Neuron (in vitro differentiated cells): ENCODE measurements around the gene TMEM95.
A peak's percentile ranks its signal among the peaks of the same experiment; 100 is the strongest.

Source experiments
- H2AFZ ChIP-seq: one replicate; pipeline ENCODE4 v1.6.1; 2013; ENCODE audit warnings: low read depth, mild to moderate bottlenecking, inconsistent platforms, low read length, moderate library complexity
- H3K27me3 ChIP-seq: one replicate; pipeline ENCODE4 v1.6.1; 2013; ENCODE audit warnings: low read length; ENCODE audit not compliant: insufficient read depth
- H3K36me3 ChIP-seq: one replicate; pipeline ENCODE4 v1.6.1; 2013; ENCODE audit warnings: low read length; ENCODE audit not compliant: insufficient read depth
- H3K4me1 ChIP-seq: one replicate; pipeline ENCODE4 v1.6.1; 2013; ENCODE audit warnings: low read length; ENCODE audit not compliant: insufficient read depth
- H3K4me3 ChIP-seq: 2 replicates; pipeline ENCODE4 v1.5.1; 2013; ENCODE audit warnings: mild to moderate bottlenecking, low read length, moderate library complexity
- H3K9me3 ChIP-seq: one replicate; pipeline ENCODE4 v1.6.1; 2013; ENCODE audit warnings: low read length

TMEM95 gene

GRCh38 chr17:7398612-7399011, 43.7 kb downstream of the TMEM95 start:
- Histone ChIP-seq H3K4me3 (no peak overlapping the region), H3K4me1 (peaks cover 20% of the 10 kb centered on the region), H2AFZ (no peak overlapping the region), H3K9me3 (no peaks in the 10 kb centered on the region), H3K27me3 (no peaks in the 10 kb centered on the region), H3K36me3 (no peaks in the 10 kb centered on the region)

DNA sequence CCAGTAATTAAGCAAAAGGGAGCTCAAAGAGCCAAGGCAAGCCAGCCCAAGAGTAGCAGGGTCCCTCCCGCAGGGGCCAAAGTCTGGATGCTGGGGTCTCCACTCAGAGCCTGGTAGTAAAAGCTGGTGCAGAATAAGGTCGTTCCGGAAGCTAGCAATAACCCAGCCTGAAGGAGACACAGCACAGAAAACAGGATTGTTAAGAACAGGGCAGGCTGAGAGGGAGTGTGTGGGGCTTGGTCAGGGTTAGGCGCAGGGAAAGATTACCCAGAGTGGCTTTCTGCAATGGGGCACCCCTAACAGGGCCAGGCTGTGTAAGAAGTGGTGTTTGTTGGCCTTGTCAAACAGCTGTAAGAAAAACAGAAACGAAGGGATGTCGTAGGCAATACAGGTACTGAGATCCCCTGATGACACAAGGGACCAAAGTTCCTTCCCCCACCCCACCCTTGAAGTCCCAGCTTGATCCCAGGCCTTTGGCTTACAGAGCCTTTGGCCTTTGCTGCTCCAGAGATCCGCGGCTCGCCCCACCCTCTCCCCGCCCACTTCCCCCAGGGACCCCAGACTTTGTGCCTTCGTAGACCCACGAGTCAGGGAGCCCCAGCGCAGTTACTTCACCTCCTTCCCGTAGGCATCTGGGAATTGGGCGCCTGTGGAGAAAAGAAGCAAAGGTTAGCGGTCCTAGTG, 48.2 kb downstream of the TMEM95 start:
- H3K4me3 ChIP-seq: peak overlapping the region; percentile 66
- peaks cover 27% of the 10 kb centered on the region for H3K4me1 ChIP-seq
- no peaks in the 10 kb centered on the region for H3K9me3 ChIP-seq
- H2AFZ ChIP-seq: no peak overlapping the region
- peaks cover under 1% of the 10 kb centered on the region for H3K36me3 ChIP-seq
- H3K27me3 ChIP-seq: no peaks in the 10 kb centered on the region

- no peaks in the 10 kb centered on the region for H3K27me3 ChIP-seq
- peaks cover 5% of the 10 kb centered on the region for H3K36me3 ChIP-seq
- H2AFZ ChIP-seq: no peak overlapping the region
- no peaks in the 10 kb centered on the region for H3K9me3 ChIP-seq
- H3K4me1 ChIP-seq: peaks cover 27% of the 10 kb centered on the region
- H3K4me3 ChIP-seq: peak overlapping the region; percentile 66
These were observed 48.7 kb downstream of the TMEM95 start for GRCh38 chr17:7403727-7403976.

GRCh38 chr17:7403977-7404736, 49.2 kb downstream of the TMEM95 start, which contains the start of gene TMEM256:
TSS of gene TMEM256 (minus strand) at chr17:7404097. CDS start at chr17:7404084, 13 bp downstream.
- H3K4me1 ChIP-seq: peaks cover 27% of the 10 kb centered on the region
- H3K27me3 ChIP-seq: no peaks in the 10 kb centered on the region
- H3K36me3 ChIP-seq: peaks cover 10% of the 10 kb centered on the region
- H3K9me3 ChIP-seq: no peaks in the 10 kb centered on the region
- no peak within 1 kb of the TSS for H2AFZ ChIP-seq
- peak within 1 kb of the TSS; percentile 66 for H3K4me3 ChIP-seq

DNA sequence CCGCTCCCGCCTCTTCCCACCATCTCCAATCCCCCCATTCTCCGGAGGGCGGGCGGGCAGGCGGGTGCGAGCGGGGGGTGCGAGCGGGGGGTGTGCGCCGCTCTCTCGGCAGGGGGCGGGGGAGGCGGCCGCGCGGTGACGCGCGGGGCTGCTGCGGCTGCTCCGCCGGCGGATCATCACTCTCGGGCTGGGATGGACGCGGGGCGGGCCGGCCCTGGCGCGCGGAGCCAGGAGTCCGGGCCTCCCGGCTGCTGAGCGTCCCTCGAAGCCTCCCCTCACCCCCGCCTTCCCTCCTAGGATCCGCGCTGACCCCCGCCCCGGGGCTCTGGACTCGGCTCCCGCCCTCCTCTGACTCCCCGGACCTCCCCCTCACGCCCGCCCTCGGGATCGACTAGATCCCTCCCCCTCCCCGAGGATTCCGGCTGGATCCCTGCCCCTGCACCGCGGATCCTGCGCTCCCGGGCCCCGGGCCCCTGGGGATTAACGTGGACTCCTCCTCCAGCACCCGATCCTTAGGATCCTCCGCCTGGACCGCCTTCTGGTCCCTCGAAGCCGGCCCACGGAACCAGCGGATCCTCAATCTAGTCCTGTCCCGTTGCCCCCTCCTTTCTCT, 49.9 kb downstream of the TMEM95 start:
- H3K36me3 ChIP-seq: peaks cover 17% of the 10 kb centered on the region

DNA sequence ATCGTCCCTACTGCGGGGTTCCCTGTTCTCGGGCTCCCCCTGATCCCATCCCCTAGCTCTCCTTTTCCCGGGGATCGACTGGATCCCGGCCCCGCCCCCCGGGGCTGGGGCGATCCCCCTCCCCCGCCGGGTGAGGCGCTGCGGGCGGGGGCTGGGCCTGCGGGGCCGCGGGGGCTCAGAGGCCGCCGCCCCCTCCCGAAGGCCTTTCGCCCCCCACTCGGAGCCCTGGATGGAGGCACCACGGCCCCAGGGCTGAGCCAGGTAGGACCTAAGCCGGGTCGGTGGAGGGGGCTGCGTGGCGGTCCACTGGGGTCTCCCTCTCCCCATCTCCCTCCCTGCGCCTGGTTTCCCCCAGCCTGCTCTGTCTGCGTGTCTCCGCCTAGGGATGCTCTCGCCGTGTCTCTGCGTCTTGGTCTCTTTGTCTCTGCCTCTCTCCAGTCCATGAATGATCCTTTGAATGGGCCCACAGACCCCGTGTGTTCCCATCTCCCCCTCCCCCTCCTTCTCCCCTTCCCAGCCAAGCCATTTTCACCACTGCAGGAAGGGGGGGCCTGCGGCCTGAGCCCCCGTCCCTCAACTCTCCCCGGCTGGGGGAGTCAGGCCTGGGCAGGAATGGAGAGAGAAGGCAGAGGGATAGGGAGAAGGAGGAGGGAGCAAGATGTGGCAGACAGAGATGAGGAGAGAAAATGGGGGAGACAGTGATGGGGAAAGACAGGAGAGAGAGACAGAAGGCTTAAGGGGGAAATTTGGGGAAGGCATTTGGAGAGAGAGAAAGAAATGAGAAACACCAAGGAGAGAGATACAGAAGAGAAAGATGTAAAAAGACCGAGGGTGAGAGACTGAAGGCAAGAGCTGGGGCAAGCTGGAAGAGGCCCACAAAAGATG, 50.6 kb downstream of the TMEM95 start:
- Histone ChIP-seq H3K4me3 (peak overlapping the region; percentile 64), H3K4me1 (peaks cover 27% of the 10 kb centered on the region), H2AFZ (no peak overlapping the region), H3K36me3 (peaks cover 24% of the 10 kb centered on the region), H3K27me3 (no peaks in the 10 kb centered on the region), H3K9me3 (no peaks in the 10 kb centered on the region)

More for the DNA sequence above, 49.9 kb downstream of the TMEM95 start:
- Histone ChIP-seq H3K9me3 (no peaks in the 10 kb centered on the region), H3K4me3 (peak overlapping the region; percentile 64), H2AFZ (no peak overlapping the region), H3K4me1 (peaks cover 27% of the 10 kb centered on the region), H3K27me3 (no peaks in the 10 kb centered on the region)

DNA sequence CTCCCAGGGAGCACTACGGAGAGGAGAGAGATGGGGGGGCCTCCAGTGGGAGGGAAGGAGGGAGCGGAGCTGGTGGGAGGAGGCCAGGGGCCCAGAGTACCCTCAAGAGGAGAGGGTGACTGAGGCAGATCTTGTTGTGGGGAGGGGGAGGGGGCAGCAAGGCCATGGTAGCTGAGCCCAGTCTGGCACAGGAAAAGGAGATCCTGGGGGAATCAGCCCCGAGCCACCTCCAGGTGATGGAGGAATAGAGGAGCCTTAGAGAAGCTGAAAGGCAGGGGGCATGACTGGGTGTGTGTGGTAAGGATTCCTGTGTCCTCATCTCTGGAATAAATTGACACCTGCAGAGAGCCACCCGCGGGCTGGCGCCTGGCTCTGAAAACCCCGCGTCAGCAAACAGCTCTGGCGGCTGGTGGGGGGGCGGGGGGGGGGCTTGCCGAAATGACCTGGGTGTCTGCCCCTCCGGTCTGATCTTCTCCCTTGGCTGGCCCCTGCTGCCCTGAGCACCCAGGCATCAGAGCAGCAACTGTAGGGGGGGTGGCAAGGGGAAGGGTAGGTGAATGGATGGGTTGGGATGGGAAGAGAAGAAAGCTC, 51.4 kb downstream of the TMEM95 start:
- peaks cover 28% of the 10 kb centered on the region for H3K36me3 ChIP-seq
- no peaks in the 10 kb centered on the region for H3K9me3 ChIP-seq
- H3K4me1 ChIP-seq: peaks cover 27% of the 10 kb centered on the region
- H3K27me3 ChIP-seq: no peaks in the 10 kb centered on the region
- H3K4me3 ChIP-seq: peak overlapping the region; percentile 64
- H2AFZ ChIP-seq: no peak overlapping the region
